Activated CD4-positive, alpha-beta T cell treated with anti-CD3 and anti-CD28 coated beads for 36 hours (primary cell): ENCODE results near the gene AGAP3. TPM values are rescaled to one million over a fixed set of nuclear protein-coding genes. Genes with fewer than 3 reads are reported as not detected.
A peak's percentile ranks its signal among the peaks of the same experiment; 100 is the strongest.

Source experiments
- ATAC-seq: fragments of 200-7000 bp; cut with Tn5 transposase; one replicate; pipeline ENCODE4 v1.10.0; 2021; ENCODE audit warnings: mild to moderate bottlenecking, moderate library complexity
- CTCF ChIA-PET: fragments of 350-600 bp; sonication (Branson Sonifier 250); formaldehyde crosslinking; loops from one replicate; lab custom pipeline; 2021; ENCODE audit warnings: antibody characterized with exemption; lab: Charles Lee
- POLR2A ChIA-PET: fragments of 350-600 bp; sonication (Branson Sonifier 250); formaldehyde crosslinking; loops from one replicate; lab custom pipeline; 2021; ENCODE audit warnings: antibody characterized with exemption, inconsistent platforms; lab: Charles Lee
- DNase-seq: peaks from one replicate; pipeline ENCODE4 v3.0.0-alpha.2; 2020
- H3K27ac Mint-ChIP-seq: one replicate; pipeline ENCODE4 v1.8.0; 2021; ENCODE audit warnings: mixed read lengths
- H3K27me3 Mint-ChIP-seq: one replicate; pipeline ENCODE4 v1.8.0; 2021; ENCODE audit warnings: mixed read lengths
- H3K36me3 Mint-ChIP-seq: one replicate; pipeline ENCODE4 v1.8.0; 2021; ENCODE audit warnings: low read depth, mixed read lengths
- H3K4me1 Mint-ChIP-seq: one replicate; pipeline ENCODE4 v1.8.0; 2021; ENCODE audit warnings: mixed read lengths
- H3K4me3 Mint-ChIP-seq: one replicate; pipeline ENCODE4 v1.8.0; 2021; ENCODE audit warnings: mild to moderate bottlenecking, moderate library complexity, mixed read lengths
- H3K9me3 Mint-ChIP-seq: one replicate; pipeline ENCODE4 v1.8.0; 2021; ENCODE audit warnings: low read depth, mixed read lengths
- intact Hi-C, 2 experiments: fragments of 100-400 bp; cut with DNase I in 1 of 2; cut with micrococcal nuclease in 1 of 2; formaldehyde crosslinking; loops; one replicate each; pipeline versions ENCODE4 v1.14.2 to v1.15.1; 2022 to 2024; cut with DNase I, micrococcal nuclease
- total RNA-seq, 2 experiments: library from RNA; stranded (reverse); gene quantifications; one replicate each; pipeline ENCODE4 v1.2.3, GENCODE V29; 2021

The AGAP3 gene
- total RNA-seq, 2 experiments from 2014 or later: 29.4 to 33.2 TPM

GRCh38 chr7:151185762-151186639, 99.7 kb downstream of the AGAP3 start:
- intact Hi-C loops: no loop called here
- CTCF ChIA-PET: no interaction called here
- H3K27me3 Mint-ChIP-seq: no peaks in the 10 kb centered on the region

GRCh38 chr7:151186640-151187408, 100.5 kb downstream of the AGAP3 start, which contains the start of gene ASB10:
Gene ASB10 (minus strand): TSS chr7:151187250. CDS start chr7:151187130, 120 bp downstream.
- H3K4me1 Mint-ChIP-seq: no peaks in the 10 kb centered on the region
- H3K27ac Mint-ChIP-seq: no peak within 1 kb of the TSS
- ATAC-seq (no peak), DNase-seq (no peak)
- CTCF ChIA-PET: no interaction called here
- H3K9me3 Mint-ChIP-seq: no peaks in the 10 kb centered on the region
- no peaks in the 10 kb centered on the region for H3K27me3 Mint-ChIP-seq
- intact Hi-C loops: no loop called here
- no peak within 1 kb of the TSS for H3K4me3 Mint-ChIP-seq
- POLR2A ChIA-PET: interaction anchor here (1.0 kb wide), 1 partner anchor 26 kb away, joined by 3 read pairs; no protein-coding TSS in a partner anchor
- H3K36me3 Mint-ChIP-seq: no peaks in the 10 kb centered on the region

More at GRCh38 chr7:151185762-151186639, 99.7 kb downstream of the AGAP3 start:
- Mint-ChIP-seq H3K36me3 (no peaks in the 10 kb centered on the region), H3K4me3 (no peak overlapping the region), H3K27ac (no peak overlapping the region), H3K9me3 (no peaks in the 10 kb centered on the region), H3K4me1 (no peaks in the 10 kb centered on the region)
- ATAC-seq (no peak), DNase-seq (no peak)
- POLR2A ChIA-PET: interaction anchor here (1.0 kb wide), 1 partner anchor 27 kb away, joined by 3 read pairs; no protein-coding TSS in a partner anchor

- no peak for DNase-seq
- H3K4me3 Mint-ChIP-seq: no peak overlapping the region
- CTCF ChIA-PET: no interaction called here
- no peak for ATAC-seq
- intact Hi-C loops: no loop called here
- no peaks in the 10 kb centered on the region for H3K4me1 Mint-ChIP-seq
- POLR2A ChIA-PET: no interaction called here
- no peaks in the 10 kb centered on the region for H3K36me3 Mint-ChIP-seq
- no peak overlapping the region for H3K27ac Mint-ChIP-seq
- H3K27me3 Mint-ChIP-seq: no peaks in the 10 kb centered on the region
- no peaks in the 10 kb centered on the region for H3K9me3 Mint-ChIP-seq
These were observed 101.4 kb downstream of the AGAP3 start for GRCh38 chr7:151187409-151188251.

GRCh38 chr7:151188252-151188542, 101.9 kb downstream of the AGAP3 start:
- ATAC-seq: no peak
- no peaks in the 10 kb centered on the region for H3K27me3 Mint-ChIP-seq

GRCh38 chr7:151189038-151189437, 102.8 kb downstream of the AGAP3 start:
- Mint-ChIP-seq H3K9me3 (no peaks in the 10 kb centered on the region), H3K27ac (peak overlapping the region; percentile 29), H3K36me3 (no peaks in the 10 kb centered on the region), H3K27me3 (no peaks in the 10 kb centered on the region), H3K4me3 (no peak overlapping the region), H3K4me1 (peaks cover under 1% of the 10 kb centered on the region)
- CTCF ChIA-PET: no interaction called here
- ATAC-seq (no peak), DNase-seq (no peak)
- POLR2A ChIA-PET: no interaction called here
- intact Hi-C loops: no loop called here

More at GRCh38 chr7:151188252-151188542, 101.9 kb downstream of the AGAP3 start:
- ChIA-PET POLR2A (no interaction called here), CTCF (no interaction called here)
- intact Hi-C loops: no loop called here
- DNase-seq: no peak
- no peaks in the 10 kb centered on the region for H3K36me3 Mint-ChIP-seq
- no peaks in the 10 kb centered on the region for H3K9me3 Mint-ChIP-seq
- no peak overlapping the region for H3K4me3 Mint-ChIP-seq
- H3K4me1 Mint-ChIP-seq: no peaks in the 10 kb centered on the region
- no peak overlapping the region for H3K27ac Mint-ChIP-seq

GRCh38 chr7:151191544-151191943, 105.3 kb downstream of the AGAP3 start:
- Mint-ChIP-seq H3K27ac (no peak overlapping the region), H3K4me1 (peaks cover 3% of the 10 kb centered on the region), H3K9me3 (no peaks in the 10 kb centered on the region), H3K27me3 (peaks cover 5% of the 10 kb centered on the region), H3K36me3 (no peaks in the 10 kb centered on the region), H3K4me3 (no peak overlapping the region)
- no peak for DNase-seq
- intact Hi-C loops: no loop called here
- ATAC-seq: no peak
- POLR2A ChIA-PET: no interaction called here
- CTCF ChIA-PET: interaction anchor here (0.7 to 0.9 kb wide), 2 partner anchors 32 to 292 kb away, joined by 3 read pairs; no protein-coding TSS in a partner anchor

- Mint-ChIP-seq H3K36me3 (no peaks in the 10 kb centered on the region), H3K27ac (no peak overlapping the region), H3K9me3 (no peaks in the 10 kb centered on the region), H3K27me3 (peaks cover 5% of the 10 kb centered on the region), H3K4me1 (peaks cover 3% of the 10 kb centered on the region), H3K4me3 (no peak overlapping the region)
- ChIA-PET CTCF (interaction anchor here (0.9 kb wide), 1 partner anchor 31 kb away, joined by 3 read pairs; no protein-coding TSS in a partner anchor), POLR2A (no interaction called here)
- no peak for ATAC-seq
- intact Hi-C loops: no loop called here
- DNase-seq: no peak
These were observed 105.8 kb downstream of the AGAP3 start for GRCh38 chr7:151192002-151192539.

GRCh38 chr7:151193203-151193978, 107.1 kb downstream of the AGAP3 start:
- ChIA-PET POLR2A (interaction anchor here (0.6 kb wide), 1 partner anchor 265 kb away, joined by 3 read pairs; no protein-coding TSS in a partner anchor), CTCF (interaction anchor here (0.6 kb wide), 1 partner anchor 303 kb away, joined by 5 read pairs; no protein-coding TSS in a partner anchor)
- DNase-seq (no peak), ATAC-seq (no peak)
- Mint-ChIP-seq H3K9me3 (no peaks in the 10 kb centered on the region), H3K36me3 (no peaks in the 10 kb centered on the region), H3K4me1 (peaks cover 3% of the 10 kb centered on the region), H3K27ac (no peak overlapping the region), H3K4me3 (no peak overlapping the region), H3K27me3 (peaks cover 5% of the 10 kb centered on the region)
- intact Hi-C loops: no loop called here
